PC-3 (cell line): ENCODE measurements around the gene NOSTRIN.

Experiments
- CTCF ChIP-seq: fragments of 300-600 bp; sonication (generic); conservative IDR thresholded peaks from 2 replicates; pipeline ENCODE4 v1.5.1; 2017; ENCODE audit warnings: antibody characterized with exemption, low read depth, mild to moderate bottlenecking, low read length
- EZH2 ChIP-seq: fragments of 300-600 bp; sonication (generic); IDR thresholded peaks from one replicate; pipeline ENCODE4 v1.6.1; 2017; ENCODE audit warnings: antibody characterized with exemption, mild to moderate bottlenecking, low read length; ENCODE audit not compliant: unreplicated experiment

GRCh38 chr2:168790226-168790902 is 12.1 kb upstream of the NOSTRIN start:
- no peak for TF ChIP-seq CTCF
- TF ChIP-seq EZH2: no peak
